Vagina (tissue), 2 donors: ENCODE results near the gene AMZ2.

Experiments
- CTCF ChIP-seq, 3 experiments: fragments of 450-650 bp in 2 of 3; fragments of 200-600 bp in 1 of 3; sonication (generic) in 1 of 3; IDR thresholded peaks; one replicate each; pipeline ENCODE4 v1.5.1; 2017 to 2019; ENCODE audit warnings: antibody characterized with exemption in 3 of 3, mild to moderate bottlenecking in 2 of 3, moderate library complexity in 2 of 3
- POLR2A ChIP-seq, 2 donors: fragments of 450-650 bp; IDR thresholded peaks; one replicate each; pipeline ENCODE4 v1.6.1; 2017; ENCODE audit warnings: antibody characterized with exemption in 2 of 2, mild to moderate bottlenecking in 2 of 2, moderate library complexity in 2 of 2
- POLR2AphosphoS5 ChIP-seq, 2 donors: sonication (generic); formaldehyde crosslinking; IDR thresholded peaks; one replicate each; pipeline ENCODE4 v1.9.0; 2017; ENCODE audit warnings: antibody characterized with exemption in 2 of 2, mild to moderate bottlenecking in 2 of 2, low read depth in 1 of 2; ENCODE audit not compliant: insufficient read depth in 1 of 2

- TF ChIP-seq CTCF (IDR thresholded peaks at IDR 0.05) = no peak
- no peak for TF ChIP-seq POLR2A (IDR thresholded peaks at IDR 0.05)
- no peak for TF ChIP-seq POLR2AphosphoS5 (IDR thresholded peaks at IDR 0.05; ENCODE audit: insufficient read depth in 1 of 2, low read depth in 1 of 2)
Observed at GRCh38 chr17:68273722-68274121, 25.9 kb downstream of the AMZ2 start.
